Activated CD4-positive, CD25-positive, alpha-beta regulatory T cell (primary cell): ENCODE measurements around the gene FRMPD2.
"Not testable (repeated sequence)": the region's sequence is repeated elsewhere in the genome, so short reads cannot be mapped to it uniquely, and the experiment has no call there.

Experiments used
- DNase-seq, 4 experiments: peaks; one replicate each; lab custom pipeline; 2025; lab: John Stamatoyannopoulos, UW

Gene FRMPD2

DNA sequence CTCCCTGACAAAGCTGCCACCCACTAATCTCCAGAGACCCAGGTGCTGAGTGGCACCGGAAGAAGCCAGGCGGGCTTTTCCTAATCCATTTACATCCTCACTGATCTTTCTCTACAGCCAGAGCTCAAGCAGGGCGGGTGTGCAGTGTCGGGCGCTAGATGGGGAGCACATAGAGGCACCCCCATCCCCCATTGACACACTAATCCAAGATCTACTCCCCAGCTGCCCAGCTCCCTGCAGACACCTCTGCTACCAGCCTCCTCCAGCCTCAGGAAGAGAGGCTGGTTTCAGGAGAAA, 22.2 kb downstream of the FRMPD2 start:
- DNase-seq = no peak

GRCh38 chr10:48251525-48252353, 22.8 kb downstream of the FRMPD2 start:
- DNase-seq = no peak

DNA sequence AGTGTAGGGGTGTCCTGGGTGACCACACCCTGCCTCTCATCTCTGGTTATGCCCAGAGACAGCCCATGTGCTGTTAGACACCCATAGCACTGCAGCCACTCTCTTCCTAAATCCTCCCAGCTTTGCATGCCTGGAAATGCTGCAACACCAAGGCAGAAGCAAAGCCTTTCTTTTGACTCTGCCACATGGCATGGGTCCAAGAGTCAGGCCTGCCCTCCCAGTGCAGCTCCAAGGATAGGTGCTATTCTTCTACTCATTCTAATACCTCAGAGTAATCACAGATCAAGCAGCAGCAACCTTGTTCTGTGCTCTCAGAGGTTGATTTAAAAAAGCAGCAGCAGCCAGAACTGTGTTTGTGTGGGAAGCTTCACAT, 23.4 kb downstream of the FRMPD2 start:
- no peak for DNase-seq

GRCh38 chr10:48249763-48250351, 24.6 kb downstream of the FRMPD2 start:
- no peak for DNase-seq

- DNase-seq = no peak
Observed at GRCh38 chr10:48249004-48249762, 25.3 kb downstream of the FRMPD2 start.

DNA sequence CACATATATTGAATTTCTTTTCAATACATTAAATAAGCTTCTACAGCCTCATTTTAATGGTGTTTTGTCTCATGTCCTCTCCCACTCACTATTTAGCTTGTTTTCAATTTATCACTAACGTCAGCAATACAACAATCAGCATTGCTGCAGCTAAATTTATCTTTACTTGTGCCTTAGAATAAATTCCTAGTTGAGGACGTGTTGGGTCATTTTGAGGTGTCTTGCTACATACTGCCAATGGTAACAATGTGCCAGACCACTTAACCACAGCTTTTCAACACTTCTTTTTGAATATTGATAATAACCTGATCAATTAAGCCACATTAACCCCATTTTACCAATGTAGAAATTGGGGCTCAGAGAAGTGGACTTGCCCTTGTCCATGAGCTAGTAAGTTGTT, 26.0 kb downstream of the FRMPD2 start:
- DNase-seq = no peak

DNA sequence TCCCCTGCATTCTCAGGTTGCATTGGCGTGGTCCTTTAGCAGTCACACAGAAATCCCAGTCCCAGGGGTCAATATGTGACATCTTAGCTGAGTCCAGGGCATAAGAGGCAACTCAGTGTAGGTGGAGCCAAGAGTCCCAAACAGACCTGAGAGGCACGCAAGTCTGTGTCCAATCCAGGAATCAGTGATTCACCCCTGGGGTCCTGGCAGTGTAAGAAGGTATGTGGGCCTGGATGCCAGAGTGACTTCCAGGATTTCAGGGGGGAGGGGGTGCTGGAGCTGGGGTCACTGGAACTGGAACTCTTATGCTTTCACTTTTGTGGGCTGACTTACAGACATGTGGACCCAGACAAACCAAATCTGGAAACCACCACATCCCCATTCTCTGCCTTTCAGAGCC, 26.8 kb downstream of the FRMPD2 start:
- no peak for DNase-seq

DNA sequence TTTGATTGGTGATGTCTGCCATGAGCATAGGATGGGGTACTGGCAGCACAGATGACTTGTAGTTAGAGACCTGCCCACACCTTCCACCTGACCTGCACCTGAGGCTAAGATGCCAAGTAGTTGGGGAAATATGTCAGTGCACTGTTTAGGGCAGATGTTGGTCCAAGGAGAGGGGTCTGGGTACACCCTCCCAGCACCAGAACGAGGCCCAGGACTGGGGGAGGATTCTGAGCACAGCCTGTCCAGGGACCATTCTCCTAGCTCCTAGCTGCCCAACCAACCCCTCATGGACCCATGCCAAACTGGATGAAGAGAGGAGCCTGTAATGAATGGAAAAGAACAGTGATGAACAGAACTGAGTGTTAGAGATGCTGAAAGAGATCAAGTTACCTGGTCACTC, 28.0 kb downstream of the FRMPD2 start:
- no peak for DNase-seq

DNA sequence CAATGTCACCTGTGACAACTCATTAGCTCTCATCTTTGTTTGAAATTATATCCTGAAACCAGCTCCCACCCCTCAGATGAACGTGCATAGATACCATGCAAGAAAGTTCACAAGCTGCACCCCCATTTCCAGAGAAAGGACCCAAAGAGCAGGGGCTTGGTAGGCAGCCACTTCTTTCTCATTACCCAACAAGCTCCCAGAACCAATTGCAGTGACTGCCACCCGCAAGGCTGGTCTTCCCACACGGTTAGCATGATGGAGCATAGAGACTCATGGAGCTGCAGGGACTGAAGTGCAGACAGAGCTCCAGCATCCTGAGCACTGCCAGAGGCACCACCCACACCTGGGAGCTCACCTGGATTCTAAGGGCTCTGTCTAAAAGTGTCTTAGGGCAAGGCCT, 28.5 kb downstream of the FRMPD2 start:
- DNase-seq = no peak

DNA sequence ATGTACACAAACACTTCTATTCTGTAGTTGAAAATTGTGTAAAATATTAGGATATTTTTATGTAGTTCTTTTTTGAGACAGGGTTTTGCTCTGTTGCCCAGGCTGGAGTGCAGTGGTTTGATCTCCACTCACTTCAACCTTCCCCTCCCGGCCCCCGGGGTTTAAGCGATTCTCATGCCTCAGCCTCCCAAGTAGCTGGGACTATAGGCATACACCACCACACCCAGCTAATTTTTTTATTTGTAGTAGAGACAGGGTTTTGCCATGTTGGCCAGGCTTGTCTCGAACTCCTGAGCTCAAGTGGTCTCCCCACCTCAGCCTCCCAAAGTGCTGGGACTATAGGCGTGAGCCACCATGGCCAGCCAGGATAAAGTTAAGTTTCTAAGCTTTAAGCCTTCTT, 30.6 kb downstream of the FRMPD2 start:
- DNase-seq = not testable (repeated sequence)

DNA sequence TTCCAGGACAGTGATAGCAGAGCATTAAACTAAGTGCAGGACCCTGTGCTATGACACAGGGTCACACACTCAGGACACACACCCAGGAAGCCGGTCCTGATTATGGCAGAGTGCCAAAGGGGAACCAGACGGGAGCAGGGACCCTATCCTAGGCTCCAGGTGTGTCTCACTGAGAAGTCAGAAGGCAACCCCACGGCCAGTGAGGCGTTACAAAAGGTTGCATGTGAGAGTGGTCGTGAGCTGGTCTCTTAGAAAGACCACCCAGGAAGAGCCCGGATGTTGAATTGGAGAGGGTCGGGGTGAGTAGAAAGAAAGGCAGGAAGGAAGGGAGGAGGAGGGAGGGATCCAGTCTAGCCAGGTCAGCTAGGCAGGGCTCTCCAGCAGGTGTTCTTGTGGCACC, 31.0 kb downstream of the FRMPD2 start:
- DNase-seq = no peak

DNA sequence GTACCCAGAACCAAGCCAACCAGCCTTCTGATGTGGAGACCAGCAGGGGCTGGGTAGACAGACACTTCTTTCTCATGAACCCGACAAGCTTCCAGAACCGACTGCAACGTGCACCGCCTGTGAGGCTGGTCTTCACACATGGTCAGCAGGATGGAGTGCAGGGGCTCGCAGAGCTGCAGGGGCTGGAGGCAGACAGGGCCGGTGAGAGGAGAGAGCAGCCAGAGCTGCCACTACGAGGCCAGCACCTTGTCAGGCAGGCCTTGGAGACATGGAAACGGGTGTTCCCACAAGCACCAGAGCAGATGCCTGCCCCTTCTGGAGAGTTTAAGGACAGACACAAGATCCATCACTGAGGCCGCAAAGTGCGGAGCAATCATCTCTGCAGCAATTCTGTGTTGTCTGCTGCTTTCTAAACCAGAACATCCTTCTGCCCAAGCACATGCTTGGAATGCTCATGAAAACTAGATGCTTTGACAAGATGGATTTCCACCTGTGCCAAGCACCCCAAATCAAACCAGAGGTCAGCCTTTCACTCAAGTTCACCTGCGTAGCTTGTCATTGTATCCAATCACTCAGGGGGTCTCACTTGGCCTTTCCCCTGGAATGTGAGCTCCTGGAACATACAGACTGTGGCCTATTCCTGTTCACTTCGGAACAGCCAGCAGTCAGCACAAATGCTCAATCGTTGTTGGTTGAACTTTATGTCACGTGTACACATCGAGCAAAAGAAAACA, 32.2 kb downstream of the FRMPD2 start:
- no peak for DNase-seq

DNA sequence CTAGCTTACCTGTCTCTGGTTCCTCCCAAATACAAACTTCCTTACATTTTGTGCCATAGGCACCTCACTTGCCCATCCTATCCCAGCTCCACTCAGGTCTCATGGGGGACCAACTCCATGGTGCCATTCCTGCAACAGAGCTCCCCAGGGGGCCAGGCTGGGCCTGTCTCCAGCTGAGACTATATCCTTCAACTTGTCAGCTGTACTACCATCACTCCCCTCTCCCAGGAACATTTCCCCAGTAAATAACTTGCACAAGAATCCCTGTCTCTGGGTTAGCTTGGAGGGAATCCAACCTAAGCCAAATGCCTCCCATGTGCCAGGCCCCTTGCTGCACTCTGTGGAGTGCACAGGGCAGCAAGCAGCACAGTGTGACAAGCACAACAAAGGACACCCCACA, 33.2 kb downstream of the FRMPD2 start:
- DNase-seq = no peak

- no peak for DNase-seq
Observed at GRCh38 chr10:48240196-48240595, 34.3 kb downstream of the FRMPD2 start.

GRCh38 chr10:48239618-48240017, 34.9 kb downstream of the FRMPD2 start:
- DNase-seq = no peak

GRCh38 chr10:48238826-48239520, 35.5 kb downstream of the FRMPD2 start:
- DNase-seq = no peak

GRCh38 chr10:48237259-48238250, 36.9 kb downstream of the FRMPD2 start:
- DNase-seq = no peak

- DNase-seq = no peak
Observed at GRCh38 chr10:48236199-48236621, 38.3 kb downstream of the FRMPD2 start.

DNA sequence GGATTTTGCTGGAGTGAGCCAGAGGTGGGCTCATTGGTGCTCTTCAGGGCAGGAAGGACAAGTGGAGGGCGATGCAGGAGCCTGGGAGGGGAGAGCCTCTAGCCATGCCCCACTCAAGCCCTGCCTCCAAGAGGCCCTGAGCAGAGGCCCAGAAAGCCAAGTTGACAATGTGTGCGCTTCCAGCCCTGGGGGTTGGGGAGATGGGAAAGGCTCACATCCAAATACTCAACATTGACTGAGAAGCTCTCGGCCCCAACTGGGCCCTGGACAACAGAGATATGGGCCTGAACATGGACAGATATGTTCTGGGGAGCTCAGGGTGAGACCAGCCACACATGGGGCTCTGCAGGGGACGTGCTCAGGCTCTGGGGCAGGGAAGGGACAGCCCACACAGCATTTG, 39.0 kb downstream of the FRMPD2 start:
- DNase-seq = no peak

DNA sequence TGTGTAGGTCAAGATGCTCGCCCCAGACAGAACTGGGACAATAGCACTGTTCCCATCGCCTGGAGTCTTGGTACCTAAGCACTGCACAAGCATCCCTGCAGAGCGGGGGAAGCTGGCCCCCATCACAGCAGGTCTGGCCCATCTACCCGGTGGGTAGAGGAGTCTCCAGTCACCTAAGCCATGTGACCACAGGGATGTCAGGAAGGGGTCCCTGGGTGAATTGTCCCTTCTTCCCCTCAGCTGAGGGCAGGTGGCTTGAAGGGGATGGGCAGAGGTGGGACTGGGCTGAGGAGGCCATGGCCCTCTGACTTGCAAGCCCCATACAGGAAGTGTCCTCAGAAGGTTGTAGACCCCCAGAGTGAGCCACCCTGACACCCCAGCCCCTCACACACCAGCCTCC, 39.7 kb downstream of the FRMPD2 start:
- DNase-seq = no peak

- DNase-seq = no peak
Observed at GRCh38 chr10:48234295-48234694, 40.2 kb downstream of the FRMPD2 start.
